ENCODE measurements around the gene AP4S1. TPM values are rescaled to one million over a fixed set of nuclear protein-coding genes. Genes with fewer than 3 reads are reported as not detected.
"Not testable (repeated sequence)": the region's sequence is repeated elsewhere in the genome, so short reads cannot be mapped to it uniquely, and the experiment has no call there.

The AP4S1 gene
- total RNA-seq, 1 donor from 2014 or later = 24.4 TPM

DNA sequence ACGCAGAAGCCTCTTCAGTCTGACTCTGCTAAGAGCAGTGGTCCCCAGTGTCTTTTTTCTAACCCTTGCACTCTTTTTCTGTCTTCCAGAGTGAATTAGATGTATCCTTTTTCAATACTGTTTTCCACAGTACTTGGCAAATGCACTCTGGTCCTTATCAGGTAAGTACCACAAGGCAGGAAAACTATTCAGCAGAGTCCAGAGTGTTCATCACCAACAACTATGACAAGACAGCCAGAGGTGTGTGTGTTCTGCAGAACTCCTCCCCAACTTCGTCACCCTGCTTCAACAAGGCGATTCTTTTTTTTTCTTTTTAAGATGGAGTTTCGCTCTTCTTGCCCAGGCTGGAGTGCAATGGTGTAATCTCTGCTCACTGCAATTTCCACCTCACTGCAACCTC, 55.0 kb downstream of the AP4S1 start:
- no peaks in the 10 kb centered on the region for H3K9me3 ChIP-seq (ENCODE audit: low read depth)
- H3K4me3 ChIP-seq = no peak overlapping the region
- H3K4me1 ChIP-seq = peaks cover 6% of the 10 kb centered on the region
- H3K4me2 ChIP-seq = no peak overlapping the region
- H3K9me3 Mint-ChIP-seq = no peaks in the 10 kb centered on the region
- H3K79me2 ChIP-seq (ENCODE audit: low read depth) = no peaks in the 10 kb centered on the region
- no peaks in the 10 kb centered on the region for H3K27me3 ChIP-seq
- H3K27ac ChIP-seq = no peak overlapping the region
- no peak overlapping the region for H3K27ac Mint-ChIP-seq
- peaks cover 2% of the 10 kb centered on the region for H3K36me3 Mint-ChIP-seq
- H4K20me1 ChIP-seq (ENCODE audit: low read depth) = no peaks in the 10 kb centered on the region
- H3K4me1 Mint-ChIP-seq = no peaks in the 10 kb centered on the region
- no peaks in the 10 kb centered on the region for H3F3A ChIP-seq (ENCODE audit: low read depth)
- H2AFZ ChIP-seq (replicated peaks) = no peak overlapping the region
- DNase-seq (ENCODE audit: low spot score) = no peak
- no peak overlapping the region for H3K9ac ChIP-seq
- H3K4me3 Mint-ChIP-seq = no peak overlapping the region
- H3K27me3 Mint-ChIP-seq (ENCODE audit: insufficient read depth, low read depth) = peaks cover 2% of the 10 kb centered on the region
- H3K36me3 ChIP-seq = no peaks in the 10 kb centered on the region
- TF ChIP-seq, protein P1, sequence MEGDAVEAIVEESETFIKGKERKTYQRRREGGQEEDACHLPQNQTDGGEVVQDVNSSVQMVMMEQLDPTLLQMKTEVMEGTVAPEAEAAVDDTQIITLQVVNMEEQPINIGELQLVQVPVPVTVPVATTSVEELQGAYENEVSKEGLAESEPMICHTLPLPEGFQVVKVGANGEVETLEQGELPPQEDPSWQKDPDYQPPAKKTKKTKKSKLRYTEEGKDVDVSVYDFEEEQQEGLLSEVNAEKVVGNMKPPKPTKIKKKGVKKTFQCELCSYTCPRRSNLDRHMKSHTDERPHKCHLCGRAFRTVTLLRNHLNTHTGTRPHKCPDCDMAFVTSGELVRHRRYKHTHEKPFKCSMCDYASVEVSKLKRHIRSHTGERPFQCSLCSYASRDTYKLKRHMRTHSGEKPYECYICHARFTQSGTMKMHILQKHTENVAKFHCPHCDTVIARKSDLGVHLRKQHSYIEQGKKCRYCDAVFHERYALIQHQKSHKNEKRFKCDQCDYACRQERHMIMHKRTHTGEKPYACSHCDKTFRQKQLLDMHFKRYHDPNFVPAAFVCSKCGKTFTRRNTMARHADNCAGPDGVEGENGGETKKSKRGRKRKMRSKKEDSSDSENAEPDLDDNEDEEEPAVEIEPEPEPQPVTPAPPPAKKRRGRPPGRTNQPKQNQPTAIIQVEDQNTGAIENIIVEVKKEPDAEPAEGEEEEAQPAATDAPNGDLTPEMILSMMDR (IDR thresholded peaks at IDR 0.05) = no peak

- Mint-ChIP-seq H3K4me3 (no peak overlapping the region), H3K27ac (no peak overlapping the region), H3K27me3 (ENCODE audit: insufficient read depth, low read depth) (peaks cover 2% of the 10 kb centered on the region), H3K36me3 (peaks cover 2% of the 10 kb centered on the region), H3K4me1 (no peaks in the 10 kb centered on the region), H3K9me3 (no peaks in the 10 kb centered on the region)
- DNase-seq (ENCODE audit: low spot score) = peak; percentile 15
- H3F3A ChIP-seq (ENCODE audit: low read depth) = no peaks in the 10 kb centered on the region
- no peaks in the 10 kb centered on the region for H3K79me2 ChIP-seq (ENCODE audit: low read depth)
- H3K27ac ChIP-seq = no peak overlapping the region
- no peaks in the 10 kb centered on the region for H4K20me1 ChIP-seq (ENCODE audit: low read depth)
- no peaks in the 10 kb centered on the region for H3K27me3 ChIP-seq
- no peak overlapping the region for H3K4me2 ChIP-seq
- H3K9me3 ChIP-seq (ENCODE audit: low read depth) = no peaks in the 10 kb centered on the region
- no peaks in the 10 kb centered on the region for H3K36me3 ChIP-seq
- H3K4me1 ChIP-seq = peaks cover 6% of the 10 kb centered on the region
- no peak overlapping the region for H3K4me3 ChIP-seq
- TF ChIP-seq EZH2 (IDR thresholded peaks at IDR 0.05) (no peak), EZH2phosphoT487 (IDR thresholded peaks at IDR 0.05) (no peak)
- TF ChIP-seq, protein P1 (IDR thresholded peaks at IDR 0.05) = no peak
- H2AFZ ChIP-seq (replicated peaks) = no peak overlapping the region
- no peak overlapping the region for H3K9ac ChIP-seq
Measured at GRCh38 chr14:31083781-31084180, 58.3 kb downstream of the AP4S1 start.

DNA sequence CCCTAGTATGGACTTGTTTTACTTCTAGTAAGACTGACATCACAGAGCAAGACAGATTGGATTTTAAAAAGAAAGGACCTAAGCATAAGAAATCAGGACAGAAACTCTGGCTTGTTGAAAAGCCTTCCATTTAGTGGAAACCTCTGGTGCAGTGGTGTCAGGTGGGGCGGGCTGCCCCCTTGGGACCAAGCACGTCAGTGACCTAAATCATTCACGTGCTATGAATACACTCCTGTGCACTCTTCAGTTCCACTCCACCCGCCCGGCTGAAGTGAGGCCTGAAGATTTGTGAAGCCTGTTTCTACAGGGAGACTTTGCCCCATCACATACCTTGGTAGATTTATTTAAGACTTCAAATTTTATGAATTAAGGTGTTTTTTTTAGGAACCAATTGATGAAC, 58.9 kb downstream of the AP4S1 start:
- H3K27ac ChIP-seq = no peak overlapping the region
- H3F3A ChIP-seq (ENCODE audit: low read depth) = no peaks in the 10 kb centered on the region
- H3K79me2 ChIP-seq (ENCODE audit: low read depth) = no peaks in the 10 kb centered on the region
- no peak overlapping the region for H3K4me2 ChIP-seq
- H3K27me3 ChIP-seq = no peaks in the 10 kb centered on the region
- no peaks in the 10 kb centered on the region for H3K4me1 Mint-ChIP-seq
- no peak overlapping the region for H3K9ac ChIP-seq
- H3K36me3 Mint-ChIP-seq = no peaks in the 10 kb centered on the region
- no peaks in the 10 kb centered on the region for H4K20me1 ChIP-seq (ENCODE audit: low read depth)
- no peak overlapping the region for H3K4me3 Mint-ChIP-seq
- TF ChIP-seq, protein P1 (IDR thresholded peaks at IDR 0.05) = peak; percentile 28
- no peak for TF ChIP-seq EZH2 (IDR thresholded peaks at IDR 0.05)
- H3K9me3 ChIP-seq (ENCODE audit: low read depth) = no peaks in the 10 kb centered on the region
- peak; percentile 29 for DNase-seq (ENCODE audit: low spot score)
- no peak overlapping the region for H3K4me3 ChIP-seq
- no peaks in the 10 kb centered on the region for H3K36me3 ChIP-seq
- peaks cover 2% of the 10 kb centered on the region for H3K27me3 Mint-ChIP-seq (ENCODE audit: insufficient read depth, low read depth)
- H3K27ac Mint-ChIP-seq = no peak overlapping the region
- H3K4me1 ChIP-seq = peaks cover 6% of the 10 kb centered on the region
- H3K9me3 Mint-ChIP-seq = no peaks in the 10 kb centered on the region
- H2AFZ ChIP-seq (replicated peaks) = no peak overlapping the region

GRCh38 chr14:31085027-31085426, 59.6 kb downstream of the AP4S1 start:
- H3K36me3 Mint-ChIP-seq = no peaks in the 10 kb centered on the region
- Histone ChIP-seq H3K36me3 (no peaks in the 10 kb centered on the region), H3K27ac (no peak overlapping the region), H4K20me1 (ENCODE audit: low read depth) (no peaks in the 10 kb centered on the region), H3K4me1 (peaks cover 6% of the 10 kb centered on the region), H3K9me3 (ENCODE audit: low read depth) (no peaks in the 10 kb centered on the region), H3K4me3 (no peak overlapping the region), H3F3A (ENCODE audit: low read depth) (no peaks in the 10 kb centered on the region), H3K79me2 (ENCODE audit: low read depth) (no peaks in the 10 kb centered on the region), H3K27me3 (no peaks in the 10 kb centered on the region), H3K4me2 (no peak overlapping the region), H2AFZ (replicated peaks) (no peak overlapping the region), H3K9ac (no peak overlapping the region)
- H3K9me3 Mint-ChIP-seq = no peaks in the 10 kb centered on the region
- no peaks in the 10 kb centered on the region for H3K4me1 Mint-ChIP-seq
- DNase-seq (ENCODE audit: low spot score) = no peak
- no peak overlapping the region for H3K27ac Mint-ChIP-seq
- H3K4me3 Mint-ChIP-seq = no peak overlapping the region
- TF ChIP-seq, protein P1 (IDR thresholded peaks at IDR 0.05) = no peak
- TF ChIP-seq EZH2 (IDR thresholded peaks at IDR 0.05) (no peak), EZH2phosphoT487 (IDR thresholded peaks at IDR 0.05) (no peak)
- peaks cover 2% of the 10 kb centered on the region for H3K27me3 Mint-ChIP-seq (ENCODE audit: insufficient read depth, low read depth)

- not testable (repeated sequence) for H3K27me3 Mint-ChIP-seq (ENCODE audit: insufficient read depth, low read depth); H3K4me1 Mint-ChIP-seq; H3K4me3 ChIP-seq; DNase-seq (ENCODE audit: low spot score); H3K79me2 ChIP-seq (ENCODE audit: low read depth); H3K9me3 Mint-ChIP-seq; H3K27ac ChIP-seq; H3K4me3 Mint-ChIP-seq; H3K36me3 ChIP-seq; H3K27ac Mint-ChIP-seq; H3K9ac ChIP-seq; H2AFZ ChIP-seq (replicated peaks); H3K4me2 ChIP-seq; H3F3A ChIP-seq (ENCODE audit: low read depth); H4K20me1 ChIP-seq (ENCODE audit: low read depth); H3K27me3 ChIP-seq; H3K36me3 Mint-ChIP-seq; H3K9me3 ChIP-seq (ENCODE audit: low read depth); H3K4me1 ChIP-seq
Measured at GRCh38 chr14:31086466-31086865, 61.0 kb downstream of the AP4S1 start.
